Suprapubic skin (tissue), 4 donors: ENCODE data around the gene NUDT1.

Source experiments
- CTCF ChIP-seq, 2 donors: fragments of 200-600 bp in 1 of 2; fragments of 450-650 bp in 1 of 2; sonication (generic) in 1 of 2; IDR thresholded peaks; one replicate each; pipeline ENCODE4 v1.5.1; 2016 to 2019; ENCODE audit warnings: antibody characterized with exemption in 2 of 2, mild to moderate bottlenecking in 1 of 2, moderate library complexity in 1 of 2
- EP300 ChIP-seq: sonication (generic); formaldehyde crosslinking; IDR thresholded peaks from one replicate; pipeline ENCODE4 v1.6.1; 2017; ENCODE audit warnings: antibody characterized with exemption
- POLR2A ChIP-seq, 2 donors: fragments of 450-650 bp; IDR thresholded peaks; one replicate each; pipeline ENCODE4 v1.6.1; 2017; ENCODE audit warnings: antibody characterized with exemption in 2 of 2, mild to moderate bottlenecking in 2 of 2, moderate library complexity in 2 of 2
- POLR2AphosphoS5 ChIP-seq, 3 donors: sonication (generic); formaldehyde crosslinking; IDR thresholded peaks; one replicate each; pipeline ENCODE4 v1.6.1; 2017; ENCODE audit warnings: antibody characterized with exemption in 3 of 3

GRCh38 chr7:2211259-2211880 lies 30.7 kb upstream of the NUDT1 start:
- TF ChIP-seq CTCF (IDR thresholded peaks at IDR 0.05) (no peak), POLR2A (IDR thresholded peaks at IDR 0.05) (no peak), EP300 (no peak), POLR2AphosphoS5 (IDR thresholded peaks at IDR 0.05) (no peak)
